RWPE1 (cell line): ENCODE data around the gene UBXN6.

Source experiments
- CTCF ChIA-PET: fragments of 350-600 bp; sonication (Branson Sonifier 250); formaldehyde crosslinking; extraction: SDS; loops from one replicate; lab custom pipeline; 2021; lab: Yijun Ruan, JAX
- POLR2A ChIA-PET: fragments of 400-600 bp; formaldehyde crosslinking; extraction: SDS; loops from one replicate; lab custom pipeline; 2020; ENCODE audit warnings: antibody characterized with exemption; ENCODE audit not compliant: low non-redundant PET; lab: Yijun Ruan, JAX
- DNase-seq: peaks from one replicate; pipeline ENCODE4 v3.0.0; 2012; ENCODE audit warnings: low spot score
- H3K27ac ChIP-seq: fragments of 450-650 bp; 2 replicates; pipeline ENCODE4 v1.5.1; 2017
- CTCF ChIP-seq: fragments of 450-650 bp; conservative IDR thresholded peaks from 2 replicates; pipeline ENCODE4 v1.5.1; 2017; ENCODE audit warnings: low read depth, mild to moderate bottlenecking

The UBXN6 gene

GRCh38 chr19:4429256-4429655 lies 28.3 kb downstream of the UBXN6 start:
- peak overlapping the region; percentile 20 for H3K27ac ChIP-seq
- ChIA-PET POLR2A (interaction anchor here (0.5 kb wide), 1 partner anchor 167 kb away, joined by 10 read pairs; no protein-coding TSS in a partner anchor), CTCF (no interaction called here)
- no peak for DNase-seq
- no peak for TF ChIP-seq CTCF

- CTCF ChIA-PET, result interaction anchor here (0.7 to 1.0 kb wide), 2 partner anchors 16 to 574 kb away, joined by 3 read pairs; no protein-coding TSS in a partner anchor
- DNase-seq, result no peak
- TF ChIP-seq CTCF, result no peak
- POLR2A ChIA-PET, result interaction anchor here (0.5 kb wide), 1 partner anchor 166 kb away, joined by 10 read pairs; no protein-coding TSS in a partner anchor
- H3K27ac ChIP-seq, result peak overlapping the region; percentile 20; the same call in 1 of the 2 replicates
Measured at GRCh38 chr19:4428326-4428975, 29.1 kb downstream of the UBXN6 start.

GRCh38 chr19:4425537-4425936 lies 32.1 kb downstream of the UBXN6 start:
- ChIA-PET CTCF (no interaction called here), POLR2A (no interaction called here)
- no peak overlapping the region for H3K27ac ChIP-seq
- DNase-seq, result no peak
- no peak for TF ChIP-seq CTCF

- DNase-seq, result no peak
- ChIA-PET POLR2A (no interaction called here), CTCF (interaction anchor here (0.6 kb wide), 2 partner anchors 16 to 284 kb away, joined by 4 to 5 read pairs; no protein-coding TSS in a partner anchor)
- H3K27ac ChIP-seq, result peak overlapping the region; percentile 30; the same call in 1 of the 2 replicates
- no peak for TF ChIP-seq CTCF
Measured at GRCh38 chr19:4423416-4424126, 34.0 kb downstream of the UBXN6 start.

- no peak for TF ChIP-seq CTCF
- ChIA-PET CTCF (no interaction called here), POLR2A (no interaction called here)
- peak overlapping the region; percentile 45 for H3K27ac ChIP-seq
- DNase-seq, result no peak
Measured at GRCh38 chr19:4416268-4416667, 41.3 kb downstream of the UBXN6 start.

GRCh38 chr19:4415352-4415751 lies 42.2 kb downstream of the UBXN6 start:
- ChIA-PET POLR2A (no interaction called here), CTCF (interaction anchor here (0.6 kb wide), 1 partner anchor 220 kb away, joined by 3 read pairs; no protein-coding TSS in a partner anchor)
- no peak for DNase-seq
- no peak for TF ChIP-seq CTCF
- peak overlapping the region; percentile 46 for H3K27ac ChIP-seq
